Measurements from ENCODE around the gene AGFG1.

The AGFG1 gene, protein sequence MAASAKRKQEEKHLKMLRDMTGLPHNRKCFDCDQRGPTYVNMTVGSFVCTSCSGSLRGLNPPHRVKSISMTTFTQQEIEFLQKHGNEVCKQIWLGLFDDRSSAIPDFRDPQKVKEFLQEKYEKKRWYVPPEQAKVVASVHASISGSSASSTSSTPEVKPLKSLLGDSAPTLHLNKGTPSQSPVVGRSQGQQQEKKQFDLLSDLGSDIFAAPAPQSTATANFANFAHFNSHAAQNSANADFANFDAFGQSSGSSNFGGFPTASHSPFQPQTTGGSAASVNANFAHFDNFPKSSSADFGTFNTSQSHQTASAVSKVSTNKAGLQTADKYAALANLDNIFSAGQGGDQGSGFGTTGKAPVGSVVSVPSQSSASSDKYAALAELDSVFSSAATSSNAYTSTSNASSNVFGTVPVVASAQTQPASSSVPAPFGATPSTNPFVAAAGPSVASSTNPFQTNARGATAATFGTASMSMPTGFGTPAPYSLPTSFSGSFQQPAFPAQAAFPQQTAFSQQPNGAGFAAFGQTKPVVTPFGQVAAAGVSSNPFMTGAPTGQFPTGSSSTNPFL

DNA sequence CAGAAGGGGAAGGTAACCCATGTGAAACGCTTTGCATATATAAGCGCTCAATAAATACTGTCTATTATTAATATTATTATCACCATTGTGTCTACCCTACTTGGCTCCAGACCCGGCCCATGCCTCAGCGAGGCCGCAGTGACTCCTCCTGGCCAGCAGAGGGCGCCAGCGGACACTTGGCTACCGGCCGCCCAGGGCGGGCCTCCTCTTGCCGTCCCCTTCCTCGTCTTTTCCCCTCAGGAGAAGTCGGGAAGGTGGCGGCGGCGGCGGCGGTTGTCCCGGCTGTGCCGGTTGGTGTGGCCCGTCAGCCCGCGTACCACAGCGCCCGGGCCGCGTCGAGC, at the start of gene AGFG1:
Gene AGFG1, plus strand, starts transcription at position 233 of the 341 bp plus-strand sequence. CDS start 266 bp downstream, outside the sequence.
- peak; percentile 84 to 91 for DNase-seq
- TF ChIP-seq GATA1 (IDR thresholded peaks at IDR 0.05; ENCODE audit: low read depth, low read length) = no peak
- peak; percentile 36 for TF ChIP-seq POLR2A (IDR thresholded peaks at IDR 0.05; ENCODE audit: low read length)

- TF ChIP-seq GATA1 (IDR thresholded peaks at IDR 0.05; ENCODE audit: low read depth, low read length) = no peak
- no peak for TF ChIP-seq POLR2A (IDR thresholded peaks at IDR 0.05; ENCODE audit: low read length)
- no peak for DNase-seq
These were observed 48.1 kb upstream of the AGFG1 start for GRCh38 chr2:227423656-227424499.

- TF ChIP-seq POLR2A (IDR thresholded peaks at IDR 0.05; ENCODE audit: low read length) (no peak), GATA1 (IDR thresholded peaks at IDR 0.05; ENCODE audit: low read depth, low read length) (no peak)
- DNase-seq = no peak
These were observed 43.1 kb upstream of the AGFG1 start for GRCh38 chr2:227428731-227429285.

DNA sequence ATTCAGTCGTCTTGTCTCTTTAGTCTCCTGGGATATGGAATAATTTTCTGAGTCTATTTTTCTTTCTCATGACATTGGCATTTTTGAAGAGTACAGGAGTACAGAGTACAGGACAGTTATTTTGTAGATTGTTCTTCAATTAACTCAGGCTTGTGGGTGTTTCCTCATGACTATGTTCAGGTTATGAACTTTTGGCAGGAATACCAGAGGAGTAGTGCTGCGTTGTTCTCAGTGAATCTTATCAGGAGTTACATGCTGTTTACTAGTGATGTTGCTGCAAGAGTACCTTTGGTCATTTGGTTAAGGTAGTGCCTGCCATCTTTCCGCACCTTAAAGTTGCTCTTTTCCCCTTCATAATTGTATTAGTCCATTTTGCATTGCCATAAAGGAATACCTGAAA, 41.3 kb upstream of the AGFG1 start:
- DNase-seq = no peak
- no peak for TF ChIP-seq GATA1 (IDR thresholded peaks at IDR 0.05; ENCODE audit: low read depth, low read length)
- no peak for TF ChIP-seq POLR2A (IDR thresholded peaks at IDR 0.05; ENCODE audit: low read length)

- TF ChIP-seq GATA1 (IDR thresholded peaks at IDR 0.05; ENCODE audit: low read depth, low read length) (no peak), POLR2A (IDR thresholded peaks at IDR 0.05; ENCODE audit: low read length) (no peak)
- no peak for DNase-seq
These were observed 38.8 kb upstream of the AGFG1 start for GRCh38 chr2:227433171-227433570.

DNA sequence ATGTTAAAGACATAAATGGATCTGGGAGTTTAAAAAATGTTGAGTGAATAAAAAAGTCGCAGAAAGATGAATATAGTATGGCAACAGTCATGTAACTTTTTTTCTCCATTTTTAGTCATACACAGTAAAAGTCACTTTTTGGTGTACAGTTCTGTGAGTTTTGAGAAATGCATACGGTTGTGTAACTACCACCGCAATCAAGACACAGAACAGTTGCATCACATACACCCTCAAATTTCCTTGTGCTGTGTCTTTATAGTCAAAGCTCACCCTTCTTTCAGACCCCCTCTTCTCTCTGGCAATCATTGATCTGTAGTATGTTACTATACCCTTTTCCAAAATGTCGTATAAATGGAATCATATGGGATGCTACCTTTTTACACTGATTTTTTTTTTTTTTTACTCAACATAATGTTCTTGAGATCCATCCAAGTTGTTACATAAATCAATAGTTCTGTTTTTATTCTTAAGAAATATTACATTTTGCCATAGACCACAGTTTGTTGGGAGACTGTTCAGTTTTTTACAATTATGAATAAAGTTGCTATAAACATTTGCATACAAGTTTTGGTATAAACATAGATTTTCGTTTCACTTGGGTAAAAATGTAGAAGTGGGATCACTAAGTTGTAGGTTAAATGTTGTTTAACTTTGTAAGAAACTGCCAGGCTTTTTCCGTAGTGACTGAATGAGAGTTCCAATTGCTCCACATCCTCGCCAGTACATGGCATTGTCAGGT, 35.4 kb upstream of the AGFG1 start:
- DNase-seq = no peak
- TF ChIP-seq POLR2A (IDR thresholded peaks at IDR 0.05; ENCODE audit: low read length) = no peak
- TF ChIP-seq GATA1 (IDR thresholded peaks at IDR 0.05; ENCODE audit: low read depth, low read length) = no peak

- TF ChIP-seq POLR2A (IDR thresholded peaks at IDR 0.05; ENCODE audit: low read length) (no peak), GATA1 (IDR thresholded peaks at IDR 0.05; ENCODE audit: low read depth, low read length) (no peak)
- DNase-seq = no peak
These were observed 32.7 kb upstream of the AGFG1 start for GRCh38 chr2:227439214-227439613.

DNA sequence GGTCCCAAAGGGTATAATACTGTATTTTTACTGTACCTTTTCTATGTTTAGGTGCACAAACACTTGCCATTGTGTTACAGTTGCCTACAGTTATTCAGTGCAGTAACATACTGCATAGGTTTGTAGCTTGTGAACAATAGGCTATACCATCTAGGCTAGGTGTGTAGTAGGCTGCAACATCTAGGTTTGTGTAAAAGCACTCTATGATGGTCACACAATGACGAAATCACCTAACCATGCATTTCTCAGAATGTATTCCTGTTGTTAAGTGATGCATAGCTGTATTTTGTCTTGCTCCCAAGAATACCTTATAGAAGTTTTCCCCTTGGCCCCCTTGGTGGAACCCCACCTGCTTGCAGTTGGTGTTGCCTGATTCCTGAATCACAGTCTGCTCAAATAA, 29.3 kb upstream of the AGFG1 start:
- DNase-seq = no peak
- TF ChIP-seq GATA1 (IDR thresholded peaks at IDR 0.05; ENCODE audit: low read depth, low read length) = no peak
- TF ChIP-seq POLR2A (IDR thresholded peaks at IDR 0.05; ENCODE audit: low read length) = no peak

DNA sequence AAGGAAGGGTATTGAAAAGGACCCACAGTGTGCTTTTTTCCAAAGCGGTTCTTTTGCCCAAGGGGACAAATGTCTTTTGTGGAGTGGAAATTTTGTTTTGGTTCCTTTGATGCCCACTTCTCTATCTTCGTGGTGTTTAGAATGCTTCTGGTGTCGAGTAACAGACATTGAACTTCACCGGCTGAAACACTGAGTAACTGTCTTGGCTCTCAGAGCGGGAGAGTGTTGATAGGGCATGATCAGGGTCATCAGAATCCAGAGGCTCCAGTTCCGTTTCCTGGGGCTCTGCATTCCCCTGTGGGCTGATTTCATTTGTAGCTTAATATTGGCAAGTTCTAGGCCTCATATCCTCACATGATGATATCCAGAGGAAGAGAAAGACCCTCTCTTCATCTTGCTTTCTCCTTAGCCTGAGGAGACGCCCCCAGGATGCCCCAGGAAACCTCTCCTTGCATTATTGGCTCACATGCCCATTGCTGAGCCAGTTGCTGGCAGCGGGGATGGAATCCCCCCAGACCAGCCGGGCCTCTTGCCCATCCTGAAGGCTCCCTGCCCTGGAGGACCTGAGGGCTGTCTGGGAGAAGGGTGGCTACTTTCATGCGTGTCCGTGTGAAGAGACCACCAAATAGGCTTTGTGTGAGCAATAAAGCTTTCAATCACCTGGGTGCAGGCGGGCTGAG, 27.9 kb upstream of the AGFG1 start:
- TF ChIP-seq POLR2A (IDR thresholded peaks at IDR 0.05; ENCODE audit: low read length) = no peak
- no peak for TF ChIP-seq GATA1 (IDR thresholded peaks at IDR 0.05; ENCODE audit: low read depth, low read length)
- no peak for DNase-seq

DNA sequence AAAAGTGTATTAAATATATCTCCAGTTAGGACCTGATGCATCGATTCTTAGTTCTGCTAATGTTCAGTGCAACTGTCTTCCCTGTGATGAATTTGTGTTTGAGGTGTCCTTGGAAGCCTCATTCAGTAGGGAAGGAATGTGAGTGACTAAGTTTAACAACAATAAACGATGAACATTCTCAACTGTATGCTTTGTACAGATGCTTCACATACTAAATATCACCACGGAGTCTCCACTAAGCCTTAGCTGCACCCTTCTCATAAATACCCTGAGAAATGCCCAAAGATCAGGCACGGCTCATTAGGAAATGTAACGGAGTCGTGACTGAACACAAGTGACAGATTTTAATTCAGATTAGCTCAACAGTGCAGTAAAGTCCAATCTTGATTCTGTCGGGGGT, 24.4 kb upstream of the AGFG1 start:
- no peak for DNase-seq
- TF ChIP-seq POLR2A (IDR thresholded peaks at IDR 0.05; ENCODE audit: low read length) = no peak
- no peak for TF ChIP-seq GATA1 (IDR thresholded peaks at IDR 0.05; ENCODE audit: low read depth, low read length)

- DNase-seq = no peak
- TF ChIP-seq GATA1 (IDR thresholded peaks at IDR 0.05; ENCODE audit: low read depth, low read length) (no peak), POLR2A (IDR thresholded peaks at IDR 0.05; ENCODE audit: low read length) (no peak)
These were observed 21.6 kb upstream of the AGFG1 start for GRCh38 chr2:227450311-227450841.

DNA sequence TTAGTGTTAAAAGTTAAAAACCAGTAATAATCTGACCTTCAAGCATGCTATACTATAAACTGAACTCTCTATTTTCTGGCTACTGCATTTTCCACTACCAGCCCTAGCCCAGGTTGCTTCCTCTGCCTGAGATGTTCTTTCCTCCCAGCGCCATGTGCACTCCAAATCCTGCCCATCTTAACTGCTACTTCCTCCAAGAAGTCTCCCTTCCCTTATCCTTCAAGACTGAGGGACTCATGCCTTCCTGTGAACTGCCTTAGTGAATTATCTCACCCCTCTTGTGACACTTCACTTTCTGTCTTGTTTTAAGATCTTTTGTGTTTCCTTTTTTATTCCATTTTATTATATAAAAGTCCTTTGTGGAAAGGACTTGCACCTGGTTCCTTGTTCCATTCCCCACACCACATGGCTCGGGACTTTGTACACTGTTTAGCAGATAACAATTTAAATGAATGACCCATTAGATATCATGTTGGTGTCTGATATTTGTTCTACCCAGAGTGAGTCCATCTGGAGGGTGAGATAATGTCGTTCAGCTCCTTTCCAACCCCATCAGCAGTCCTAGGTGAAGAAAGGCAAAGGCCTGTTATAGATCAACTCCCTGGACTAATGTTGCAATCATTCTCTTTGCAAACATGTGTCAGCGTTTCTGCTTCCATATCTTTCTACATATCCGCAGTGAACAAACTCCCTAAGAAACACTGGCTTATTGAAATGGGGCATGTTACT, 20.9 kb upstream of the AGFG1 start:
- peak; percentile 94 to 99 for DNase-seq
- TF ChIP-seq GATA1 (IDR thresholded peaks at IDR 0.05; ENCODE audit: low read depth, low read length) (peak; percentile 62), POLR2A (IDR thresholded peaks at IDR 0.05; ENCODE audit: low read length) (peak; percentile 14)
